ENCODE data around the gene NAXE. TPM values are rescaled to one million over a fixed set of nuclear protein-coding genes. Genes with fewer than 3 reads are reported as not detected.
A peak's percentile ranks its signal among the peaks of the same experiment; 100 is the strongest.
"Not testable (repeated sequence)": the region's sequence is repeated elsewhere in the genome, so short reads cannot be mapped to it uniquely, and the experiment has no call there.

NAXE gene
- total RNA-seq, 1 donor from 2014 or later, result 48.5 TPM

- Histone ChIP-seq H3K36me3 (ENCODE audit: insufficient read depth, low read length) (no peaks in the 10 kb centered on the region), H2AFZ (ENCODE audit: low read depth, low read length) (no peak overlapping the region), H3K4me3 (ENCODE audit: insufficient read depth, low read depth, low read length) (no peak overlapping the region), H3K79me2 (ENCODE audit: insufficient read depth, low read length) (no peaks in the 10 kb centered on the region), H3K27ac (ENCODE audit: low read depth, low read length) (no peak overlapping the region), H3K4me1 (ENCODE audit: insufficient read depth, low read length) (no peaks in the 10 kb centered on the region), H3K9me3 (ENCODE audit: insufficient read depth, low read depth, low read length) (no peaks in the 10 kb centered on the region), H3K4me2 (ENCODE audit: low read length) (no peak overlapping the region), H3K9ac (ENCODE audit: low read length) (no peak overlapping the region), H3K27me3 (ENCODE audit: insufficient read depth, low read length) (peaks cover 10% of the 10 kb centered on the region), H4K20me1 (ENCODE audit: insufficient read depth, low read length) (no peaks in the 10 kb centered on the region)
- DNase-seq (ENCODE audit: low read depth) (peak; percentile 45), FAIRE-seq (peak; percentile 85)
- H3K4me3 Mint-ChIP-seq (ENCODE audit: unreplicated experiment), result no peak overlapping the region
- peaks cover 7% of the 10 kb centered on the region for H3K27me3 Mint-ChIP-seq (ENCODE audit: low read depth, unreplicated experiment)
- TF ChIP-seq CTCF (IDR thresholded peaks at IDR 0.05; ENCODE audit: insufficient read depth, low read depth, low read length), result peak; percentile 78
- no peak for TF ChIP-seq EZH2 (IDR thresholded peaks at IDR 0.05; ENCODE audit: insufficient read depth, low read length)
- peaks cover 4% of the 10 kb centered on the region for H3K4me1 Mint-ChIP-seq (ENCODE audit: low read depth, unreplicated experiment)
- no peaks in the 10 kb centered on the region for H3K36me3 Mint-ChIP-seq (ENCODE audit: low read depth, unreplicated experiment)
- no peaks in the 10 kb centered on the region for H3K9me3 Mint-ChIP-seq (ENCODE audit: unreplicated experiment)
- peak overlapping the region; percentile 89 for H3K27ac Mint-ChIP-seq (ENCODE audit: unreplicated experiment)
These were observed 16.6 kb downstream of the NAXE start for GRCh38 chr1:156608036-156608674.

DNA sequence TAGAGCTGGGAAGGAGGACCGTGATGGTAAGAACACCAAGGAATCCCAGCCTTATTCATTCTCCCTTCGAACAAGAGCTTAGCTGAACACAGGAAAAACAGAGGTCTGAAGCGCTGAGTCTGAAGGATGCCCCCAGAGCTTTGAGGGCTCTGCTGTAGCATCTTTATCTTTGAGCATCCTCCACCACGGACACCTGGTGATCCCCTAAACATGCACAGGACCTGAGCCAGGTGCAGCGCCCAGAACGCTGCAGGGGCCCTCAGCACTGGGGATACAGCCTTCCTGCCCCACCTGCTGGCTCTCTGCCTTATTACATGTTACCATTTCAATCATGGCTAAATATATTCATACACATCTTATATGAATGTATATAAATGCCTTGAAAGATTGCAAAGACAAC is 17.4 kb downstream of the NAXE start:
- TF ChIP-seq EZH2 (IDR thresholded peaks at IDR 0.05; ENCODE audit: insufficient read depth, low read length) (no peak), CTCF (IDR thresholded peaks at IDR 0.05; ENCODE audit: insufficient read depth, low read depth, low read length) (peak; percentile 53)
- Histone ChIP-seq H2AFZ (ENCODE audit: low read depth, low read length) (no peak overlapping the region), H3K27ac (ENCODE audit: low read depth, low read length) (no peak overlapping the region), H3K9me3 (ENCODE audit: insufficient read depth, low read depth, low read length) (no peaks in the 10 kb centered on the region), H3K27me3 (ENCODE audit: insufficient read depth, low read length) (peaks cover 12% of the 10 kb centered on the region), H3K79me2 (ENCODE audit: insufficient read depth, low read length) (no peaks in the 10 kb centered on the region), H3K4me3 (ENCODE audit: insufficient read depth, low read depth, low read length) (no peak overlapping the region), H3K36me3 (ENCODE audit: insufficient read depth, low read length) (no peaks in the 10 kb centered on the region), H4K20me1 (ENCODE audit: insufficient read depth, low read length) (no peaks in the 10 kb centered on the region), H3K9ac (ENCODE audit: low read length) (no peak overlapping the region), H3K4me1 (ENCODE audit: insufficient read depth, low read length) (no peaks in the 10 kb centered on the region), H3K4me2 (ENCODE audit: low read length) (no peak overlapping the region)
- FAIRE-seq, result no peak
- no peak overlapping the region for H3K27ac Mint-ChIP-seq (ENCODE audit: unreplicated experiment)
- H3K4me1 Mint-ChIP-seq (ENCODE audit: low read depth, unreplicated experiment), result peaks cover 3% of the 10 kb centered on the region
- no peaks in the 10 kb centered on the region for H3K9me3 Mint-ChIP-seq (ENCODE audit: unreplicated experiment)
- no peak for DNase-seq (ENCODE audit: low read depth)
- H3K36me3 Mint-ChIP-seq (ENCODE audit: low read depth, unreplicated experiment), result no peaks in the 10 kb centered on the region
- no peak overlapping the region for H3K4me3 Mint-ChIP-seq (ENCODE audit: unreplicated experiment)
- peaks cover 7% of the 10 kb centered on the region for H3K27me3 Mint-ChIP-seq (ENCODE audit: low read depth, unreplicated experiment)

DNA sequence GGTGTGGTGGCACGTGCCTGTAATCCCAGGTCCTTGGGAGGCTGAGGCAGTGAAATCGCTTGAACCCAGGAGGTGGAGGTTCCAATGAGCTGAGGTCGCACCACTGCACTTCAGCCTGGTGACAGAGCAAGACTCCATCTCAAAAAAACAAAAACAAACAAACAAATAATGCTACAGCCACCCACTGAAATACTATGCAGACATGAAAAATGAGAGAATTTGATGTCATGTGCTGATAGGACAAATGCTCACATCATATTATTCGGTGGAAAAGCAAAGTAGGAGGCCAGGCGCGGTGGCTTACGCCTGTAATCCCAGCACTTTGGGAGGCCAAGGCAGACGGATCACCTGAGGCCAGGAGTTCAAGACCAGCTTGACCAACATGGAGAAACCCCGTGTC is 18.5 kb downstream of the NAXE start:
- not testable (repeated sequence) for H3K9me3 Mint-ChIP-seq (ENCODE audit: unreplicated experiment); H4K20me1 ChIP-seq (ENCODE audit: insufficient read depth, low read length); H3K4me1 ChIP-seq (ENCODE audit: insufficient read depth, low read length); H3K27ac Mint-ChIP-seq (ENCODE audit: unreplicated experiment); H3K27ac ChIP-seq (ENCODE audit: low read depth, low read length); H3K27me3 Mint-ChIP-seq (ENCODE audit: low read depth, unreplicated experiment); H3K4me2 ChIP-seq (ENCODE audit: low read length); H3K4me3 Mint-ChIP-seq (ENCODE audit: unreplicated experiment); H3K9me3 ChIP-seq (ENCODE audit: insufficient read depth, low read depth, low read length); H3K4me3 ChIP-seq (ENCODE audit: insufficient read depth, low read depth, low read length); FAIRE-seq; H2AFZ ChIP-seq (ENCODE audit: low read depth, low read length); H3K79me2 ChIP-seq (ENCODE audit: insufficient read depth, low read length); DNase-seq (ENCODE audit: low read depth); H3K9ac ChIP-seq (ENCODE audit: low read length); H3K4me1 Mint-ChIP-seq (ENCODE audit: low read depth, unreplicated experiment); H3K36me3 ChIP-seq (ENCODE audit: insufficient read depth, low read length); H3K36me3 Mint-ChIP-seq (ENCODE audit: low read depth, unreplicated experiment)
- peaks cover 14% of the 10 kb centered on the region for H3K27me3 ChIP-seq (ENCODE audit: insufficient read depth, low read length)
